Hepatocyte (in vitro differentiated cells): Measurements from ENCODE around the gene UFSP2. TPM values are rescaled to one million over a fixed set of nuclear protein-coding genes. Genes with fewer than 3 reads are reported as not detected.
A peak's percentile ranks its signal among the peaks of the same experiment; 100 is the strongest.

Experiments
- DNase-seq: peaks from one replicate; pipeline ENCODE4 v3.0.0-alpha.2; 2016; ENCODE audit warnings: low spot score
- H2AFZ ChIP-seq: fragments of 200-600 bp; sonication (generic); 2 replicates; pipeline ENCODE4 v1.6.0; 2016; ENCODE audit warnings: antibody characterized with exemption, mild to moderate bottlenecking
- H3K27ac ChIP-seq: fragments of 200-600 bp; sonication (generic); 2 replicates; pipeline ENCODE4 v1.5.1; 2016; ENCODE audit warnings: mild to moderate bottlenecking
- H3K27me3 ChIP-seq: fragments of 200-600 bp; sonication (generic); 2 replicates; pipeline ENCODE4 v1.6.1; 2016
- H3K36me3 ChIP-seq: fragments of 200-600 bp; sonication (generic); replicated peaks from 2 replicates; pipeline ENCODE4 v1.5.1; 2016; ENCODE audit warnings: low read depth; ENCODE audit not compliant: insufficient read depth
- H3K4me1 ChIP-seq: fragments of 200-600 bp; sonication (generic); 2 replicates; pipeline ENCODE4 v1.5.1; 2016; ENCODE audit warnings: mild to moderate bottlenecking, moderate library complexity; ENCODE audit not compliant: insufficient read depth
- H3K4me2 ChIP-seq: fragments of 200-600 bp; sonication (generic); 2 replicates; pipeline ENCODE4 v1.6.0; 2016
- H3K4me3 ChIP-seq: fragments of 200-600 bp; sonication (generic); 2 replicates; pipeline ENCODE4 v1.5.1; 2016; ENCODE audit warnings: mild to moderate bottlenecking
- H3K79me2 ChIP-seq: fragments of 200-600 bp; sonication (generic); 2 replicates; pipeline ENCODE4 v1.6.0; 2017; ENCODE audit warnings: mild to moderate bottlenecking
- H3K9me2 ChIP-seq: fragments of 200-600 bp; sonication (generic); replicated peaks from 2 replicates; pipeline ENCODE4 v1.6.0; 2017; ENCODE audit warnings: mild to moderate bottlenecking; ENCODE audit not compliant: insufficient read depth
- H3K9me3 ChIP-seq: fragments of 200-600 bp; sonication (generic); 2 replicates; pipeline ENCODE4 v1.5.1; 2016; ENCODE audit warnings: low read depth, mild to moderate bottlenecking
- H4K20me1 ChIP-seq: fragments of 200-600 bp; sonication (generic); 2 replicates; pipeline ENCODE4 v1.6.0; 2016; ENCODE audit warnings: mild to moderate bottlenecking; ENCODE audit not compliant: insufficient read depth, poor library complexity, severe bottlenecking
- EZH2 ChIP-seq: fragments of 200-600 bp; sonication (generic); IDR thresholded peaks from 2 replicates; pipeline ENCODE4 v1.6.1; 2016; ENCODE audit warnings: antibody characterized with exemption, mild to moderate bottlenecking, borderline replicate concordance
- EZH2phosphoT487 ChIP-seq: fragments of 200-600 bp; sonication (generic); IDR thresholded peaks from one replicate; pipeline ENCODE4 v1.6.1; 2018; ENCODE audit warnings: antibody characterized with exemption, mild to moderate bottlenecking, low read depth, moderate library complexity; ENCODE audit not compliant: unreplicated experiment, severe bottlenecking
- WGBS: methylation state at CpG from one replicate; pipeline ENCODE4 v1.1.6; 2016; ENCODE audit warnings: low lambda C conversion rate; ENCODE audit errors: missing lambda C conversion rate; 5-methylcytosine and 5-hydroxymethylcytosine counted together
- polyA plus RNA-seq: library from polyadenylated mRNA; unstranded; fragments of >200 nt; fragmentation: Nextera tagmentation; extraction: Ambion mirVana; gene quantifications from 2 replicates; pipeline ENCODE4 v1.2.1, GENCODE V29; 2016
- total RNA-seq: library from RNA; depleted of rRNA; stranded (reverse); fragments of >200 nt; gene quantifications from 2 replicates; pipeline ENCODE4 v1.2.3, GENCODE V29; 2014
- TF ChIP-seq, protein P1 (sequence below): fragments of 200-600 bp; sonication (generic); IDR thresholded peaks from 2 replicates; pipeline ENCODE4 v1.5.1; 2016; ENCODE audit warnings: antibody characterized with exemption, mild to moderate bottlenecking; ENCODE audit not compliant: poor library complexity

UFSP2 gene
- total and polyA plus RNA-seq, 2 experiments from 2014 or later: 29.2 to 38.5 TPM

- Histone ChIP-seq H3K4me1 (no peaks in the 10 kb centered on the region), H3K4me2 (peak within 1 kb of the TSS; percentile 88), H3K27ac (peak within 1 kb of the TSS; percentile 91), H4K20me1 (no peaks in the 10 kb centered on the region), H3K36me3 (no peaks in the 10 kb centered on the region), H3K9me3 (no peaks in the 10 kb centered on the region), H3K4me3 (peak within 1 kb of the TSS; percentile 45), H3K9me2 (no peaks in the 10 kb centered on the region), H3K27me3 (no peaks in the 10 kb centered on the region), H2AFZ (peak within 1 kb of the TSS; percentile 75), H3K79me2 (no peaks in the 10 kb centered on the region)
- no peak for DNase-seq
- WGBS: 45% methylated on average over 12 of the region's 12 CpGs
- TF ChIP-seq, protein P1, sequence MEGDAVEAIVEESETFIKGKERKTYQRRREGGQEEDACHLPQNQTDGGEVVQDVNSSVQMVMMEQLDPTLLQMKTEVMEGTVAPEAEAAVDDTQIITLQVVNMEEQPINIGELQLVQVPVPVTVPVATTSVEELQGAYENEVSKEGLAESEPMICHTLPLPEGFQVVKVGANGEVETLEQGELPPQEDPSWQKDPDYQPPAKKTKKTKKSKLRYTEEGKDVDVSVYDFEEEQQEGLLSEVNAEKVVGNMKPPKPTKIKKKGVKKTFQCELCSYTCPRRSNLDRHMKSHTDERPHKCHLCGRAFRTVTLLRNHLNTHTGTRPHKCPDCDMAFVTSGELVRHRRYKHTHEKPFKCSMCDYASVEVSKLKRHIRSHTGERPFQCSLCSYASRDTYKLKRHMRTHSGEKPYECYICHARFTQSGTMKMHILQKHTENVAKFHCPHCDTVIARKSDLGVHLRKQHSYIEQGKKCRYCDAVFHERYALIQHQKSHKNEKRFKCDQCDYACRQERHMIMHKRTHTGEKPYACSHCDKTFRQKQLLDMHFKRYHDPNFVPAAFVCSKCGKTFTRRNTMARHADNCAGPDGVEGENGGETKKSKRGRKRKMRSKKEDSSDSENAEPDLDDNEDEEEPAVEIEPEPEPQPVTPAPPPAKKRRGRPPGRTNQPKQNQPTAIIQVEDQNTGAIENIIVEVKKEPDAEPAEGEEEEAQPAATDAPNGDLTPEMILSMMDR: no peak
- no peak for TF ChIP-seq EZH2
- no peak for TF ChIP-seq EZH2phosphoT487
Observed at GRCh38 chr4:185395238-185395955, 30.4 kb downstream of the UFSP2 start, which contains the start of gene LRP2BP. TSS of gene LRP2BP (minus strand) at chr4:185395924. CDS start at chr4:185378186, 17,738 bp downstream.

GRCh38 chr4:185394568-185395237, 31.1 kb downstream of the UFSP2 start:
- Histone ChIP-seq H3K9me3 (no peaks in the 10 kb centered on the region), H3K4me3 (no peak overlapping the region), H3K27me3 (no peaks in the 10 kb centered on the region), H3K4me2 (peak overlapping the region; percentile 88), H2AFZ (no peak overlapping the region), H3K27ac (no peak overlapping the region), H3K36me3 (no peaks in the 10 kb centered on the region), H3K4me1 (no peaks in the 10 kb centered on the region), H3K79me2 (no peaks in the 10 kb centered on the region), H4K20me1 (no peaks in the 10 kb centered on the region), H3K9me2 (no peaks in the 10 kb centered on the region)
- TF ChIP-seq, protein P1: no peak
- TF ChIP-seq EZH2: no peak
- TF ChIP-seq EZH2phosphoT487: no peak
- no peak for DNase-seq
- WGBS: 87% methylated on average over 12 of the region's 12 CpGs

GRCh38 chr4:185392156-185392555, 33.6 kb downstream of the UFSP2 start:
- Histone ChIP-seq H3K27me3 (no peaks in the 10 kb centered on the region), H2AFZ (no peak overlapping the region), H3K27ac (no peak overlapping the region), H3K36me3 (no peaks in the 10 kb centered on the region), H3K9me2 (no peaks in the 10 kb centered on the region), H3K9me3 (no peaks in the 10 kb centered on the region), H3K4me3 (no peak overlapping the region), H3K4me2 (no peak overlapping the region), H4K20me1 (no peaks in the 10 kb centered on the region), H3K79me2 (no peaks in the 10 kb centered on the region), H3K4me1 (no peaks in the 10 kb centered on the region)
- TF ChIP-seq EZH2phosphoT487: no peak
- 82% methylated on average over 1 of the region's 1 CpG for WGBS
- no peak for DNase-seq

DNA sequence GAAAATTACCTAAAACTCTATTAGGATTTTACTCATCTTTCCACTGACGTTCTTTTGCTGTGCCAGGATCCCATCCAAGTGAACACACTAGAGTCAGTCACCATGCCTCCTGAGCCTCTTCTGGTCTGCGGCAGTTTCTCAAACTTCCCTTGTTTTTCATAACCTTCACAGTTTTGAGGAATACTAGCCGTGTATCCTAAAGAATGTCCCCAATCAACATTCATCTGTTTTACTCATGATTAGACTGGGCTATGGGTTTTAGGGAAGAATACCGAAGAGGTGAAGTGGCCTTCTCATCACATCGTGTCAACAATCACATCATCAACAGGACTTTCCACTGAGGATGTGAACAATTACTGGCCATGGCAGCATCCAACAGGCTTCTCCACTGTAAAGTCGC, 34.8 kb downstream of the UFSP2 start:
- Histone ChIP-seq H3K4me2 (no peak overlapping the region), H3K4me1 (no peaks in the 10 kb centered on the region), H3K9me2 (no peaks in the 10 kb centered on the region), H3K4me3 (no peak overlapping the region), H3K9me3 (no peaks in the 10 kb centered on the region), H3K79me2 (no peaks in the 10 kb centered on the region), H3K27me3 (no peaks in the 10 kb centered on the region), H3K36me3 (no peaks in the 10 kb centered on the region), H4K20me1 (no peaks in the 10 kb centered on the region), H2AFZ (no peak overlapping the region), H3K27ac (no peak overlapping the region)
- DNase-seq: no peak
- TF ChIP-seq EZH2phosphoT487: no peak
- TF ChIP-seq EZH2: no peak
- TF ChIP-seq, protein P1: no peak
- WGBS: 95% methylated on average over 6 of the region's 6 CpGs
